ENCODE measurements around the gene TSPAN17.

TSPAN17 gene

DNA sequence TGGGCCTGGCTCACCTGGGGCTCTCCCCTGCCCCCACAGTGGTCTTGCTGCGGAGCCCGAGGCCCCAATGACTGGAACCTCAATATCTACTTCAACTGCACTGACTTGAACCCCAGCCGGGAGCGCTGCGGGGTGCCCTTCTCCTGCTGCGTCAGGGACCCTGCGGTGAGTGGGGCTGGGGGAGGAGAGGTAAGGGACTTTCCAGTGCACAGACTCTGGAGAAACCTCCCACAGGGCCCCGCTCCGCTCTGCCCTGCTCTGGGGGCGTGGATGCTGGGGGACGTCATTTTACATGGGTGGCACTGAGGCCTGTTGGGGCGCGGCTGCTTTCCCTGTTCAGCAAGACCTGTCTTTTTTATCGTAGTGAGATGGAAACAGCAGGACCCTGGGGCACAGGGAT, 7.6 kb downstream of the TSPAN17 start:
- Histone ChIP-seq H3K36me3 (replicated peaks; ENCODE audit: low read depth, low read length) (peaks cover 2% of the 10 kb centered on the region), H3K4me1 (ENCODE audit: low read length) (peaks cover 13% of the 10 kb centered on the region), H2AFZ (ENCODE audit: low read depth, low read length) (no peak overlapping the region), H3K79me2 (ENCODE audit: low read length) (no peaks in the 10 kb centered on the region), H3K9me3 (ENCODE audit: insufficient read depth, low read length) (no peaks in the 10 kb centered on the region), H3K9ac (ENCODE audit: low read length) (no peak overlapping the region), H3K4me2 (ENCODE audit: low read length) (no peak overlapping the region), H4K20me1 (ENCODE audit: insufficient read depth, low read length) (no peaks in the 10 kb centered on the region), H3K27me3 (ENCODE audit: low read depth, low read length) (no peaks in the 10 kb centered on the region), H3K4me3 (ENCODE audit: low read length) (no peak overlapping the region), H3K27ac (ENCODE audit: low read length) (no peak overlapping the region)
- TF ChIP-seq, protein P1, sequence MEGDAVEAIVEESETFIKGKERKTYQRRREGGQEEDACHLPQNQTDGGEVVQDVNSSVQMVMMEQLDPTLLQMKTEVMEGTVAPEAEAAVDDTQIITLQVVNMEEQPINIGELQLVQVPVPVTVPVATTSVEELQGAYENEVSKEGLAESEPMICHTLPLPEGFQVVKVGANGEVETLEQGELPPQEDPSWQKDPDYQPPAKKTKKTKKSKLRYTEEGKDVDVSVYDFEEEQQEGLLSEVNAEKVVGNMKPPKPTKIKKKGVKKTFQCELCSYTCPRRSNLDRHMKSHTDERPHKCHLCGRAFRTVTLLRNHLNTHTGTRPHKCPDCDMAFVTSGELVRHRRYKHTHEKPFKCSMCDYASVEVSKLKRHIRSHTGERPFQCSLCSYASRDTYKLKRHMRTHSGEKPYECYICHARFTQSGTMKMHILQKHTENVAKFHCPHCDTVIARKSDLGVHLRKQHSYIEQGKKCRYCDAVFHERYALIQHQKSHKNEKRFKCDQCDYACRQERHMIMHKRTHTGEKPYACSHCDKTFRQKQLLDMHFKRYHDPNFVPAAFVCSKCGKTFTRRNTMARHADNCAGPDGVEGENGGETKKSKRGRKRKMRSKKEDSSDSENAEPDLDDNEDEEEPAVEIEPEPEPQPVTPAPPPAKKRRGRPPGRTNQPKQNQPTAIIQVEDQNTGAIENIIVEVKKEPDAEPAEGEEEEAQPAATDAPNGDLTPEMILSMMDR (IDR thresholded peaks at IDR 0.05; ENCODE audit: low read depth, low read length), result no peak
- no peak for TF ChIP-seq EZH2phosphoT487 (IDR thresholded peaks at IDR 0.05; ENCODE audit: low read depth)

DNA sequence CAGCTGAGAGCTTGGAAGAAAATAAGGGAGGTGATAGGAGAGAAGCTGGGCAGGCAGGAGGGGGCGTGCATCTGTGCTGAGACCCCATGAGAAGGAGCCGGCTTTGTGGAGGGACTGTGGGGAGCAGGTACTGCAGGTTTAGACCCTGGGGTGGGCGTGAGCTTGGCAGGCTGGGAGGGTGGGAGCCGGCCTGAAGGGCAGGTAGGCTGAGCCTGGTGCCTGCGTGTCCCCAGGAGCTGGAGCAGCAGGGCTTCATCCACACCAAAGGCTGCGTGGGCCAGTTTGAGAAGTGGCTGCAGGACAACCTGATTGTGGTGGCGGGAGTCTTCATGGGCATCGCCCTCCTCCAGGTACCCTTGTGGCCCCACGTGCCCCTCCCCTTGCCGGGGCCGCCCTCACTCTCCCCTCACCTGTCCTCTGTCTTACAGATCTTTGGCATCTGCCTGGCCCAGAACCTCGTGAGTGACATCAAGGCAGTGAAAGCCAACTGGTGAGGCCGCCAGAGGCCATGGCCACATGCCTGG, 9.2 kb downstream of the TSPAN17 start:
- Histone ChIP-seq H3K36me3 (replicated peaks; ENCODE audit: low read depth, low read length) (peaks cover 2% of the 10 kb centered on the region), H2AFZ (ENCODE audit: low read depth, low read length) (no peak overlapping the region)

DNA sequence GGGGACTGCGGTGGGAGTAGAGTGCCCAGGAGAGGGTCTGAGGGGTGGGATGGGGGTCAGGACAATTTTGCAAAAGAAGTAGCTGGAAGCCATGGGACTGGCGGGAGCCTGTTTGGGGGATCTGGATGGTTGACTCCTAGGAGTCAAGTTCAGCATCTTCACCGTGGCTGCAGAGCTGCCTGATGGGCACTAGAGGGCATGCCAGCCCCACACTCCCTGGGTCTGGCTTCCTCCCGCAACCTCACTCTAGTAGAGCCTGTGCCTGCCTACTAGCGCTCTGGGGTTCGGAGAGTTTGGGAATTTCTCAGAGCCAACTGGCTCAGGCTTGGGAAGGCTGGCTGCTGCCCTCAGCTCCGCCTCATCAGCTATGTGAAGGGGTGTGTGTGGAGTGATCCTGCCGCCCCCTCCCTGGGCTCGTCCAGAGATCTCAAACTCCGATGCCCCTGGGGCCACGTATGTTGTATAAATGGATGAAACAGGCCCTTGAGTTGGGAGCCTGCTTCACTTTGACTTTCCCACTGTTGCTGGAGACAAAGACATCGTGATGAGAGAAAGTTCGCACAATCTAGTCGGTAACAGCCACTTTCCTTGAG, 10.8 kb downstream of the TSPAN17 start:
- Histone ChIP-seq H4K20me1 (ENCODE audit: insufficient read depth, low read length) (no peaks in the 10 kb centered on the region), H3K4me1 (ENCODE audit: low read length) (peaks cover 17% of the 10 kb centered on the region), H3K27me3 (ENCODE audit: low read depth, low read length) (no peaks in the 10 kb centered on the region), H3K4me2 (ENCODE audit: low read length) (peak overlapping the region; percentile 67; the same call in 1 of the 2 replicates), H3K4me3 (ENCODE audit: low read length) (no peak overlapping the region), H3K9me3 (ENCODE audit: insufficient read depth, low read length) (no peaks in the 10 kb centered on the region), H3K9ac (ENCODE audit: low read length) (no peak overlapping the region), H3K27ac (ENCODE audit: low read length) (no peak overlapping the region), H3K79me2 (ENCODE audit: low read length) (no peaks in the 10 kb centered on the region), H3K36me3 (replicated peaks; ENCODE audit: low read depth, low read length) (peaks cover 2% of the 10 kb centered on the region), H2AFZ (ENCODE audit: low read depth, low read length) (no peak overlapping the region)
- no peak for TF ChIP-seq EZH2phosphoT487 (IDR thresholded peaks at IDR 0.05; ENCODE audit: low read depth)
- TF ChIP-seq, protein P1 (IDR thresholded peaks at IDR 0.05; ENCODE audit: low read depth, low read length), result peak; percentile 72

More for the DNA sequence above, 9.2 kb downstream of the TSPAN17 start:
- Histone ChIP-seq H3K27ac (ENCODE audit: low read length) (no peak overlapping the region), H3K4me2 (ENCODE audit: low read length) (no peak overlapping the region), H4K20me1 (ENCODE audit: insufficient read depth, low read length) (no peaks in the 10 kb centered on the region), H3K79me2 (ENCODE audit: low read length) (no peaks in the 10 kb centered on the region), H3K4me3 (ENCODE audit: low read length) (no peak overlapping the region), H3K9me3 (ENCODE audit: insufficient read depth, low read length) (no peaks in the 10 kb centered on the region), H3K4me1 (ENCODE audit: low read length) (peaks cover 17% of the 10 kb centered on the region), H3K27me3 (ENCODE audit: low read depth, low read length) (no peaks in the 10 kb centered on the region), H3K9ac (ENCODE audit: low read length) (no peak overlapping the region)
- TF ChIP-seq, protein P1 (IDR thresholded peaks at IDR 0.05; ENCODE audit: low read depth, low read length), result no peak
- no peak for TF ChIP-seq EZH2phosphoT487 (IDR thresholded peaks at IDR 0.05; ENCODE audit: low read depth)

DNA sequence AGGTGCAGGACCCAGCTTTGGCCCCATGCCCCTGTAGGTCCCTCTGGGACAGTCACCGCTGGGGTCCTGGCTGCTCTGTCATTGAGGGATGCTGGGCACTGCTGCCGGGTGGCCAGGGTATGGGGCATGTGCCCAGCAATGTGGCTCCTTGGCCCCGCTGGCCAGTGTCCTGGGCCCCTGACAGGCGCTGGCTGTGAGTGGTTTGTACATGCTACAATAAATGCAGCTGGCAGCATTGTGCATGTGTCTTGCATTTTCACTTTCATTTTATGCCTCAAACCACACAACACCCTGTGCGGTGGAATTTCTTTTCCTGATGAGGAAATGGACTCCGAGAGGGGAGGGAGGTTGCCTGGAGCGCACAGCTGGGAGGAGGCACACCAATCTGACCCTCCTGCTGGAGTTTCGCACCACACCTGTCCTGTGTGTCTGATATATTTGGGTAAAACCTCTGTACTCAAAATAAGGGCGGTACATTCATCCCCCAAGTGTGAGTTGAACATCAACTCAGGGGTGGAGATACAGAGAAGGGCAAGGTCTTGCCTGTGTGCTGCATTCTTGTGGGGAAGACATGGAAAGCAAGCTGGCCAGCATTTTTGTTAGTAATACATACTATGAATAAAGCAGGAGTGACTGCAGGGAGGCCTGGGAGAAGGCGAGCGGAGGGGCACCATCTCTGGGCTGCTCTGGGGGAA, 11.7 kb downstream of the TSPAN17 start:
- Histone ChIP-seq H3K4me1 (ENCODE audit: low read length) (peaks cover 17% of the 10 kb centered on the region), H4K20me1 (ENCODE audit: insufficient read depth, low read length) (no peaks in the 10 kb centered on the region), H3K27ac (ENCODE audit: low read length) (no peak overlapping the region), H3K4me2 (ENCODE audit: low read length) (peak overlapping the region; percentile 67), H3K79me2 (ENCODE audit: low read length) (no peaks in the 10 kb centered on the region), H2AFZ (ENCODE audit: low read depth, low read length) (no peak overlapping the region), H3K36me3 (replicated peaks; ENCODE audit: low read depth, low read length) (no peaks in the 10 kb centered on the region), H3K4me3 (ENCODE audit: low read length) (peak overlapping the region; percentile 61), H3K27me3 (ENCODE audit: low read depth, low read length) (no peaks in the 10 kb centered on the region), H3K9me3 (ENCODE audit: insufficient read depth, low read length) (no peaks in the 10 kb centered on the region), H3K9ac (ENCODE audit: low read length) (no peak overlapping the region)
- TF ChIP-seq EZH2phosphoT487 (IDR thresholded peaks at IDR 0.05; ENCODE audit: low read depth), result no peak
